Stimulated activated memory B cell treated with anti-CD40 and anti-IgM and Interleukin-4, amounts not matched to agents 10 μg/mL and 1 μg/mL and 100 μg/mL, for 72 hours (primary cell): ENCODE measurements around the gene COBL.

Experiments used
- ATAC-seq: fragments of 150-1000 bp; cut with Tn5 transposase; 2 replicates; pipeline ENCODE4 v1.10.0; 2021
- H3K27ac Mint-ChIP-seq: one replicate; pipeline ENCODE4 v1.8.0; 2022; ENCODE audit warnings: mild to moderate bottlenecking, mixed read lengths
- H3K27me3 Mint-ChIP-seq: one replicate; pipeline ENCODE4 v1.8.0; 2022; ENCODE audit warnings: mixed read lengths
- H3K36me3 Mint-ChIP-seq: one replicate; pipeline ENCODE4 v1.8.0; 2022; ENCODE audit warnings: mixed read lengths
- H3K4me1 Mint-ChIP-seq: one replicate; pipeline ENCODE4 v1.8.0; 2022; ENCODE audit warnings: mixed read lengths
- H3K4me3 Mint-ChIP-seq: one replicate; pipeline ENCODE4 v1.8.0; 2022; ENCODE audit warnings: mild to moderate bottlenecking, moderate library complexity, mixed read lengths
- H3K9me3 Mint-ChIP-seq: one replicate; pipeline ENCODE4 v1.8.0; 2022; ENCODE audit warnings: mixed read lengths

COBL gene

DNA sequence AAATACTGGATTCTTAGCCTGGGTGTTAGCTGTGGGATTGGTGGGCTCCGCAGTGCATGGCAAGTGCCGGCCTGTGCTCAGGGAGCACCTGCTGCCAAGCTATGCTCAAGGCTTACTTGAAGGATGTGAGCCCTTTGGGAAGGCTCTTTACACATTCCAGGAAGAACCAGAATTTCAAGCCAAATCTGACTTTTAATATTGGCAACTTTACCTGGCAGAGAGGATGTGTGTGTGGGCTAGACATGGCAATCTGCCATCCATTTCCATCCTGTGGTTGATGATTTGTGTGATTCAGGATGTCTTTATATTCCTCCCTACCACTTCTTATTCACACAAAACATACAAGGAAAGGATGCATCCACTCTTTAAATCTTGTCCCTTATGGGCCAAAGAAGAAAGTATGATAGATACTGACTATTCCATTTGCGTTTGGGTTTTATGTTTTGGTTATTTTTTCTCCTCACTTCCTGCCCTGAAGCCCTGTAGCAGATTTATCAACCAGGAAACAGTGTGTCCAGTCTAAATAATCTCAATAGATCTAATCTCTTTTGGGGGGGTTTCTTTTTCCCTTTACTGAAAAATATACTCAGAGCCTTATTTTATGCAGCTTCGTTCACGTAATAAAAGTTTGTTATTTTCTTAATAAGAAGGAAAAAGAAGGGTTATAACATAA, 247.1 kb downstream of the COBL start:
- Mint-ChIP-seq H3K27me3 (no peaks in the 10 kb centered on the region), H3K27ac (no peak overlapping the region), H3K36me3 (no peaks in the 10 kb centered on the region), H3K4me1 (no peaks in the 10 kb centered on the region), H3K9me3 (no peaks in the 10 kb centered on the region), H3K4me3 (no peak overlapping the region)
- no peak for ATAC-seq

GRCh38 chr7:51068401-51068800, 248.2 kb downstream of the COBL start:
- Mint-ChIP-seq H3K9me3 (no peaks in the 10 kb centered on the region), H3K36me3 (no peaks in the 10 kb centered on the region), H3K27me3 (no peaks in the 10 kb centered on the region), H3K4me3 (no peak overlapping the region), H3K27ac (no peak overlapping the region), H3K4me1 (no peaks in the 10 kb centered on the region)
- no peak for ATAC-seq

DNA sequence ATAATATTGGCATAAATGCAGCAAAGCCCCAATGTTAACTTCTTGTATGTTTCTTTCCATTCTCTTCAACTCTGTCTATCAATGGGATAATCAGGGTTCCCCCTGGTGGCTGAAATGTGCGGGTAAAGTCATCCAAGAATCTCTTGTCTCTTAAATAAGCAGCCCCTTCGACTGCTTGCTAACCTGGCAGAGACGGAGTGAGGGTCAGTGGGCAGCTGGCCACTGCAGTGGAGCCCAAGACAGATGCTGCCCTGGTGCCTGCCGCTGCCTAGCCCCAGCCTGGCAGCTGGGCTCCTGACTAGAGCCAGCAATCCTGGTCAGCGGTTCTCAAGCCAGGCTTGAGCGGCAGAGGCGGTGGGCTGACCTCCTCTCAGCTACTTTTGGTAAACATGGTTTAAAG, 248.9 kb downstream of the COBL start:
- Mint-ChIP-seq H3K36me3 (no peaks in the 10 kb centered on the region), H3K4me1 (no peaks in the 10 kb centered on the region), H3K27ac (no peak overlapping the region), H3K9me3 (no peaks in the 10 kb centered on the region), H3K4me3 (no peak overlapping the region), H3K27me3 (no peaks in the 10 kb centered on the region)
- no peak for ATAC-seq

DNA sequence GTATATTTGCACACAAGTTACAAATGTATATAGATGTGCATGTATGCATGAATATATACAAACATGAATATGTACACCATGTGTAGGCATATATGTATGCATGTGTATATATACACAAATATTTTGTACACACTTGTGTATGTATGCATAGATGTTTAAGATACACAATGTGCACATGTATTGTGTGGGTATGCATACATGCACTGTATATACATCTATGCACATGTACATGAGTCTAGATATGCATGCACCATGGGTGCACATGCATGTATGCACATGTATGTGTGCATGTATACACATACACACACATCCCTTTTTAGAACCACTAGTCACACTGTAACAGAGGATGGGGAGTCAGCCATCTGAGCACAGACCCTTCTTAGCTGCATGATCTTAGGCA, 249.4 kb downstream of the COBL start:
- Mint-ChIP-seq H3K4me1 (no peaks in the 10 kb centered on the region), H3K27ac (no peak overlapping the region), H3K4me3 (no peak overlapping the region), H3K36me3 (no peaks in the 10 kb centered on the region), H3K9me3 (no peaks in the 10 kb centered on the region), H3K27me3 (no peaks in the 10 kb centered on the region)
- no peak for ATAC-seq

GRCh38 chr7:51066405-51066882, 250.2 kb downstream of the COBL start:
- no peaks in the 10 kb centered on the region for H3K4me1 Mint-ChIP-seq
- H3K27ac Mint-ChIP-seq, result no peak overlapping the region
- no peak for ATAC-seq
- H3K36me3 Mint-ChIP-seq, result no peaks in the 10 kb centered on the region
- no peak overlapping the region for H3K4me3 Mint-ChIP-seq
- no peaks in the 10 kb centered on the region for H3K27me3 Mint-ChIP-seq
- H3K9me3 Mint-ChIP-seq, result no peaks in the 10 kb centered on the region

DNA sequence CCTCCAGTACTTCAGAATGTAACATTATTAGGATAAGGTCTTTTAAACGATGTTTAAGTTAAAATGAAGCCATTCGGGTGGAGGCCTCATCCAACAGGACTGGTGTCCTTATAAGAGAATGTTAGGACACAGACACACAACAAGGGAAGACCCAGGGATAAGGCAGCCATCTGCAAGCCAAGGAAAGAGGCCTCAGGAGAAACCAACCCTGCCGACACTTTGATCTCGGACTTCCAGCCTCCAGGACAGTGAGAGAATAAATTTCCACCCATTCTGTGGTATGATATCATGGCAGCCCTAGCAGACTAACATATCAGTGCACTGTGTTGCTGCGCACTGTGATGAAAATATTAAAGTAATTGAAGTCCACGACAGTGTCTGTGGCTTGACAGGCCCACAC, 250.8 kb downstream of the COBL start:
- no peak overlapping the region for H3K4me3 Mint-ChIP-seq
- no peaks in the 10 kb centered on the region for H3K9me3 Mint-ChIP-seq
- H3K4me1 Mint-ChIP-seq, result no peaks in the 10 kb centered on the region
- no peaks in the 10 kb centered on the region for H3K27me3 Mint-ChIP-seq
- no peak overlapping the region for H3K27ac Mint-ChIP-seq
- ATAC-seq, result no peak
- no peaks in the 10 kb centered on the region for H3K36me3 Mint-ChIP-seq

DNA sequence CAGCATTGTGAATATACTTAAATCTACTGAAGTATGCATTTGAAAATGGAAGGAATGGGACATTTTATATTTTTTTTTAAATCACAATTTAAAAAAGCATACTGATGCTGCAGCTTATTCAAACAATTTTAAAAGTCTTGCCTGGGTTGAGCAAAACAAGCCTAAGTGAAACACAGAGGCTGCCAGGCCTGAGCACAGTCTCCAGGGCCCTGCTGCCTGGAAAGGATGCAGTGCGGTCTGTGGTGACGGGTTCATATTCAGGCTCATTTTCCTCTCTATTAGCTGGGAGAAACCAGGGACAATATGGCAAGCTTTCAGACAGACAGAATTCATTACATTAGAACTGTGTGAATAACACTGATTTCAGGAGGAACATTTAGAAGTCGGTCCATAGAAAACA, 251.9 kb downstream of the COBL start:
- Mint-ChIP-seq H3K36me3 (no peaks in the 10 kb centered on the region), H3K4me3 (no peak overlapping the region), H3K27me3 (no peaks in the 10 kb centered on the region), H3K4me1 (no peaks in the 10 kb centered on the region), H3K9me3 (no peaks in the 10 kb centered on the region), H3K27ac (no peak overlapping the region)
- ATAC-seq, result no peak

GRCh38 chr7:51062222-51062987, 254.2 kb downstream of the COBL start:
- H3K36me3 Mint-ChIP-seq, result no peaks in the 10 kb centered on the region
- no peaks in the 10 kb centered on the region for H3K27me3 Mint-ChIP-seq
- no peaks in the 10 kb centered on the region for H3K4me1 Mint-ChIP-seq
- no peak for ATAC-seq
- no peak overlapping the region for H3K4me3 Mint-ChIP-seq
- H3K9me3 Mint-ChIP-seq, result no peaks in the 10 kb centered on the region
- H3K27ac Mint-ChIP-seq, result no peak overlapping the region

DNA sequence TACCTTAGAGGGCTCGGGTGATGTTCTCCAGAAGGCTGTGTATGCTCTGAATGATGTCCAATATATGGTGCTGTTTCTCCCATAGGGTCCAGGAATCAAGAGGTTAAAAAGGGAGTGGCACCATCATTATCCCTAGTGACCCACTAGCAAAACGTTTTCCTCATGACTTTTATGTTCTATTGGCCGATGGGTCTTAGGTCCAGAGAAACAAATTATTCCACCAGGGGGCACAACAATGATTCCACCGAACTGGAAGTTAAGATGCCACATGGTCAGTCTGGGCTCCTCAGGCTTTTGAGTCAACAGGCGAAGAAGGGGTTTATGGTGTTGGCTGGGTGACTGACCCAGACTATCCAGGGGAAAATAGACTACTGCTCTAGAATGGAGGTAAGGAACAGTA, 256.1 kb downstream of the COBL start:
- no peaks in the 10 kb centered on the region for H3K27me3 Mint-ChIP-seq
- no peak overlapping the region for H3K4me3 Mint-ChIP-seq

DNA sequence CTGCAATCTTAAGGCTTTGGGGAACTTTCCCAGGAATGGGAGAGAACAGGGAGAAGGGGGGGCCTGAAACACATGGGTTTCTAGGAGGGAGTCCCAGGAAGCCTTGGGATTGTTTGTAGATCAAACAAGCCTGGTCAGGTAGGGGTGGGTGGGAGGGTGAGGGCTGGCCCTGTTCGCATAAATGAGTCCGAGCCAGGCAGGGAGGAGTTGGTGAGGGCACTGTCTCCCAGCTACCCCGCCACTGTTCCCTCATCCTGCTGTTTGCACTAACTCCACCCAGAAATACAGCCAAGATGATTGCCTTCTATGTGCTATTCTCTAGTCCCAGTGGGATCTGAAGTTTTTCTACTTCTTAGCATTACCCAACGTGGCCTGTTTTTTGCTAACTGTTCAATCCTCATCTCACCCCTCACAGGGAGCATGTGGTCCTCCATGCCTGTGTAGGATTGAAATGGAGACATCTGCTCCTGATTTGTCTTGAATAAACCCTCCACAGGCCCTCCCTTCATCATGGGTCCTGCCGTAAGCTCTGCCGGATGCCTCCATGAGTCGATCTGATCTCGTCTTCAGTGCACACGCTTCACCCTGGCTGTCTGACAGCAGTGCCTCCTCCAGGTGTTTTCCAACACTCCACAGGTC, 257.0 kb downstream of the COBL start:
- H3K4me3 Mint-ChIP-seq, result no peak overlapping the region
- H3K27ac Mint-ChIP-seq, result no peak overlapping the region
- no peaks in the 10 kb centered on the region for H3K4me1 Mint-ChIP-seq
- no peaks in the 10 kb centered on the region for H3K9me3 Mint-ChIP-seq
- peaks cover 2% of the 10 kb centered on the region for H3K27me3 Mint-ChIP-seq
- ATAC-seq, result no peak
- no peaks in the 10 kb centered on the region for H3K36me3 Mint-ChIP-seq

More for the DNA sequence above, 256.1 kb downstream of the COBL start:
- no peak for ATAC-seq
- Mint-ChIP-seq H3K36me3 (no peaks in the 10 kb centered on the region), H3K9me3 (no peaks in the 10 kb centered on the region), H3K27ac (no peak overlapping the region), H3K4me1 (no peaks in the 10 kb centered on the region)

DNA sequence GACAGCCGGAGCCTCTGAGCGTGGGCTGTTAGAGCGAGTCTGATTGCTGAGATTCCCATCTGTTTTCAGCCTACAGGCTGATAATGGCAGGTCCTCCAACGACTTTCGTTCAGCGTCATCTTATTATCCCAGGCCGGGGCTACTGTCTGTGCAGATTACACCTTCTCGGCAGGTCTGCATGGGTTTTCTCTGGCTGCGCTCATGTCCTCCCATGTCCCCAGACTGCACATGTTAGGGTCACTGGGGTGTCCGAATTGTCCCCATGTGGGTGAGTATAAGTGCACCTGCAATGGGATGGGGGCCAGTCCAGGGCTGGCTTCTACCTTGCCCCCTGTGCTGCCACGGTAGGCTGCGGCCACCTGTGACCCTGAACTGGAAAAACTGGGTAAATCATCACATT, 257.8 kb downstream of the COBL start:
- Mint-ChIP-seq H3K4me3 (no peak overlapping the region), H3K36me3 (no peaks in the 10 kb centered on the region), H3K27me3 (peaks cover 8% of the 10 kb centered on the region), H3K27ac (no peak overlapping the region), H3K9me3 (no peaks in the 10 kb centered on the region), H3K4me1 (no peaks in the 10 kb centered on the region)
- ATAC-seq, result no peak

DNA sequence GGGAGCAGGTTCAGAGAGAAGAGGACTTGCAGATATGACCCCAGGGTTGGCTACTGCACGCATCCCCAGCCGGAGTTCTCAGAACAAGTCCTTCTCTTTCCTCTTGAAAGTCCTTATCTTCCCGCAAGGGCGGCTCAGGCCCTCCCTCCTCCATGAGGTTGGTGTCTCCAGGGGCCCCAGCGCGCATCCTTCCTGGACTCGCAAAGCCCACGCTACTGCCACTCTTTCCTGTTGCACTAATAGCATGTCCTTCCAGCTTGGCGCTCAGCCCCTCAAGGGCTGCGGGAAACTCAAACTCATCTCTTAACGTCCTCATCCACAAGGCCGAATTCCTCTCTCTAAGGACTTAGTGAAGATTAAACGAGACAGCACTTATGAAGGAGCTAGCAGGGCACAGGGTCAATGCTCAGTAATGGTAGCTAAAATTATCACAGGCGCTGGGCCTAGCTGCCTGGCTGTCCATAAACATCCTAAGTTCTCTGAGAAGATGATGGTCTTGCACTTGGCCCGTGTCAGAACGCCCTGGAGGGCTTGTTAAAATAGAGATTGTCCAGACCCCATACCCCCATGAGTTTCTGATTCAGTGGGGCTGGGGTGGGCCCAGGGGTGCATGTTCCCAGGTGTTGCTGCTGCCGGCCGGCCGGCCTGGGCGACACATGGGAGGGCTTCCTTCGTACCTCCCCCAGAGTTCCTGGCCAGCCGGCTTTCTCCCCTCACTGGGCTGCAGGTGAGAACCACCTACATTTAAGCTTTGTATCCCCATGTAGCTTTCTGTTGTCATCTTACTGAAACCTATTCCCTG, 261.4 kb downstream of the COBL start:
- Mint-ChIP-seq H3K4me1 (no peaks in the 10 kb centered on the region), H3K9me3 (no peaks in the 10 kb centered on the region), H3K27ac (no peak overlapping the region), H3K36me3 (no peaks in the 10 kb centered on the region), H3K4me3 (no peak overlapping the region), H3K27me3 (peaks cover 8% of the 10 kb centered on the region)
- ATAC-seq, result no peak

- Mint-ChIP-seq H3K4me3 (no peak overlapping the region), H3K27me3 (peaks cover 8% of the 10 kb centered on the region), H3K9me3 (no peaks in the 10 kb centered on the region), H3K36me3 (no peaks in the 10 kb centered on the region), H3K4me1 (no peaks in the 10 kb centered on the region), H3K27ac (no peak overlapping the region)
- no peak for ATAC-seq
Measured at GRCh38 chr7:51054231-51054630, 262.4 kb downstream of the COBL start.

DNA sequence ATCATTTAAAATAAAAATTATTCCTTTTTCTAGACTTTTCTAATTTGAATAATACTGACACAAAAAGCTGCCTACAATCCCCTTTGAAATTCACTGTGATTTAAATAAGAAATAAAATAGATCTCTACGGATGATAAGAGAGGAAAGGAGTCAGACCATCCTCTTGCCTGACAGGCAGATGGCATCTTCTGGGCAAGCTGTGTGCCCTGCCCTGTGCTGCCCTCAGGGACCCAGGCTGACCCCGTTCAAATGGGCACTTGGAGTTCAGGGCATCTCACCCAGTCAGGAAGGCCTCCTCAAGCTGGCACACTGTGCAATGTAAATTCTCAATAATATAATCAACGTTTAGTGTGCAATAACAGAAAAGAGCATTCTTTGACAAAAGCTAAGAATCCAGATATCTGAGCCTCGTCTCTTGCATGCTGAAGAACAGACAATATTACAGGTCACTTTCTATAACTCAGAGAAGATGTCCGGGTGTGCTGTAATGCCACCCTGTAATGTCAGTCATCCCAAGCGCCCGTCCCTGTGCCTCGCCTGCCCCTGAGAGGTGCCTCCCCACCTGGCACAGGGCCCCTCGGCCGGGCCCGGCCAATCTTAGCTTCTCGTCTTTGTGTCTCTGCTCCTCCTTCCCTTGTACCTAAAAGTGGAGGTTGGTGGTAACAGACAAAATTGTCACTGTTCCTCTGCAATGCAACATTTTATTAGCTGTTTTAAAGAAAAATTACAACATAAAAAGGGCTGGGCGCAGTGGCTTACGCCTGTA, 263.3 kb downstream of the COBL start:
- peaks cover 8% of the 10 kb centered on the region for H3K27me3 Mint-ChIP-seq
- H3K36me3 Mint-ChIP-seq, result no peaks in the 10 kb centered on the region
- no peaks in the 10 kb centered on the region for H3K4me1 Mint-ChIP-seq
- H3K4me3 Mint-ChIP-seq, result no peak overlapping the region
- ATAC-seq, result no peak
- no peak overlapping the region for H3K27ac Mint-ChIP-seq
- no peaks in the 10 kb centered on the region for H3K9me3 Mint-ChIP-seq

DNA sequence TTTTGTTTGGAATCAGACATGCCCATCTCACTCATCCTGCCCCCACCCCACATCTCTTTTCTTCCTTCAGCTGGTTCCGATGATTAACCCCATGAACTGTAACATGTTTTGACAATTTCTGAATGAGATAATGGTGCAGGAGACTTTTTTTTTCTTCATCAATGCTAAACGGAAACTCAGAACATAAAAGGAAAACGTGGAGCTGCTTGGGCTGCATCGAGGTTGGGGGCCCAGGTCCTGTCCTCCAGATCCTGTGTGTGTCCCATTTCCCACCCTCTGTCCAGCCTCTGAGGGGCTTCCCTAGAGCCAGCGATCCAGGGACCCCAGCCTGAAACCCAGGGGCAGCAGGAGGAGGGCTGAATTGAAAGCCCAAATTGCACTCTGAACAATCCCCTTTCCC, 270.1 kb downstream of the COBL start:
- Mint-ChIP-seq H3K9me3 (no peaks in the 10 kb centered on the region), H3K4me1 (no peaks in the 10 kb centered on the region), H3K4me3 (no peak overlapping the region), H3K27me3 (no peaks in the 10 kb centered on the region), H3K27ac (no peak overlapping the region), H3K36me3 (no peaks in the 10 kb centered on the region)
- no peak for ATAC-seq
